ENCODE results near the gene CBX5. TPM values are rescaled to one million over a fixed set of nuclear protein-coding genes. Genes with fewer than 3 reads are reported as not detected.

Gene CBX5
- polyA plus RNA-seq, 1 of the 3 experiments (the other 2 are of a cell fraction) = 11.6 TPM

GRCh38 chr12:54262403-54262925, 17.5 kb downstream of the CBX5 start:
- ChIA-PET POLR2A (interaction anchor here (0.5 to 4.7 kb wide), 2 partner anchors 9 to 18 kb away, joined by 3 to 36 read pairs; partner anchors contain the start of genes CBX5 and HNRNPA1), CTCF (interaction anchor here (0.9 to 1.4 kb wide), 5 partner anchors 10 to 122 kb away, joined by 3 to 6 read pairs (median 3); partner anchors contain the start of gene ZNF385A)
- H3K9ac ChIP-seq = peak overlapping the region; percentile 55
- H3K9me3 ChIP-seq = no peaks in the 10 kb centered on the region
- H4K20me1 ChIP-seq (ENCODE audit: insufficient read depth) = no peaks in the 10 kb centered on the region
- H2AFZ ChIP-seq (ENCODE audit: low read depth) = no peak overlapping the region
- peak overlapping the region; percentile 78 to 99 for H3K27ac ChIP-seq (ENCODE audit: low read depth in 2 of 2, low read length in 1 of 2)
- H3K9me2 ChIP-seq = no peaks in the 10 kb centered on the region
- peak overlapping the region; percentile 42 for H3K4me2 ChIP-seq
- H3K4me3 ChIP-seq (ENCODE audit: low read depth in 2 of 2, low read length in 1 of 2) = no peak overlapping the region
- peaks cover 57% of the 10 kb centered on the region for H3F3A ChIP-seq (replicated peaks; ENCODE audit: insufficient read depth)
- 5% methylated on average over 4 of the region's 4 CpGs for WGBS (ENCODE audit: low lambda C conversion rate)
- H3K4me1 ChIP-seq (ENCODE audit: control insufficient read depth in 1 of 2, insufficient read depth in 2 of 2, low read depth in 1 of 2, low read length in 1 of 2) = peaks cover 29 to 44% of the 10 kb centered on the region in 2 experiments
- peaks cover 81% of the 10 kb centered on the region for H3K79me2 ChIP-seq (ENCODE audit: insufficient read depth)
- no peaks in the 10 kb centered on the region for H3K27me3 ChIP-seq (ENCODE audit: insufficient read depth)
- H3K36me3 ChIP-seq (replicated peaks in 1 of 2; ENCODE audit: control insufficient read depth in 1 of 2, insufficient read depth in 2 of 2, low read length in 1 of 2) = peaks cover 0 to under 1% of the 10 kb centered on the region in 2 experiments
- no peak for DNase-seq
- TF ChIP-seq CHD2 (IDR thresholded peaks at IDR 0.05; ENCODE audit: low read length, partially characterized antibody) = no peak
- TF ChIP-seq MXI1 (IDR thresholded peaks at IDR 0.05; ENCODE audit: low read depth, low read length) = no peak
- TF ChIP-seq TCF12 (IDR thresholded peaks at IDR 0.05) = peak; percentile 80
- TF ChIP-seq SIN3A (IDR thresholded peaks at IDR 0.05; ENCODE audit: borderline replicate concordance, low read depth, low read length) = 0 out of 2 replicates have a peak, but pooled peaks have one; percentile 18
- TF ChIP-seq IRF3 (IDR thresholded peaks at IDR 0.05; ENCODE audit: low read depth, low read length) = no peak
- no peak for TF ChIP-seq GATA2 (CRISPR knock-in tag; IDR thresholded peaks at IDR 0.05)
- no peak for TF ChIP-seq EZH2phosphoT487 (IDR thresholded peaks at IDR 0.05; ENCODE audit: borderline replicate concordance, low read depth)
- TF ChIP-seq NRF1 (IDR thresholded peaks at IDR 0.05; ENCODE audit: low read depth, low read length) = no peak
- TF ChIP-seq POLR2AphosphoS5 (IDR thresholded peaks at IDR 0.05; ENCODE audit: low read depth, low read length) = peak; percentile 39; the same call in 1 of the 2 replicates
- TF ChIP-seq FOXM1 (IDR thresholded peaks at IDR 0.05; ENCODE audit: low read depth) = no peak
- no peak for TF ChIP-seq RCOR1 (IDR thresholded peaks at IDR 0.05; ENCODE audit: low read length)
- TF ChIP-seq RAD21 (IDR thresholded peaks at IDR 0.05; ENCODE audit: low read length) = no peak
- TF ChIP-seq REST (IDR thresholded peaks at IDR 0.05; ENCODE audit: low read depth, low read length) = 0 out of 2 replicates have a peak, but pooled peaks have one; percentile 24
- TF ChIP-seq GABPA (IDR thresholded peaks at IDR 0.05; ENCODE audit: low read depth) = no peak
- TF ChIP-seq EP300 (IDR thresholded peaks at IDR 0.05; ENCODE audit: borderline replicate concordance in 1 of 2, low read depth in 1 of 2, low read length in 1 of 2) = peak in 1 of 2 experiments; percentile 65; a peak in 1 of 4 replicates
- peak; percentile 76 for TF ChIP-seq NFIC (IDR thresholded peaks at IDR 0.05; ENCODE audit: borderline replicate concordance)
- peak; percentile 65; the same call in 1 of the 2 replicates for TF ChIP-seq TEAD4 (IDR thresholded peaks at IDR 0.05; ENCODE audit: borderline replicate concordance, insufficient read depth)
- no peak for TF ChIP-seq TAF1 (IDR thresholded peaks at IDR 0.05; ENCODE audit: borderline replicate concordance, low read depth, low read length)
- no peak; the same call in 1 of the 2 replicates for TF ChIP-seq YY1 (IDR thresholded peaks at IDR 0.05; ENCODE audit: low read depth)
- TF ChIP-seq MEF2A (IDR thresholded peaks at IDR 0.05; ENCODE audit: borderline replicate concordance, low read depth) = no peak
- TF ChIP-seq USF1 (IDR thresholded peaks at IDR 0.05; ENCODE audit: borderline replicate concordance, low read depth) = no peak
- TF ChIP-seq USF2 (IDR thresholded peaks at IDR 0.05; ENCODE audit: borderline replicate concordance, low read depth, low read length) = no peak
- TF ChIP-seq ZBTB33 (IDR thresholded peaks at IDR 0.05; ENCODE audit: borderline replicate concordance, low read depth) = no peak
- no peak for TF ChIP-seq ELF1 (IDR thresholded peaks at IDR 0.05)
- no peak for TF ChIP-seq MAX (IDR thresholded peaks at IDR 0.05; ENCODE audit: low read depth)

Data from SK-N-SH (cell line).